ENCODE results near the gene PLPPR5. TPM values are rescaled to one million over a fixed set of nuclear protein-coding genes. Genes with fewer than 3 reads are reported as not detected.

Gene PLPPR5
- total and polyA plus RNA-seq, 2 of the 8 experiments (the other 6 are each of a cell fraction or from before 2014, with no cell fraction given): 1.9 to 5.6 TPM

DNA sequence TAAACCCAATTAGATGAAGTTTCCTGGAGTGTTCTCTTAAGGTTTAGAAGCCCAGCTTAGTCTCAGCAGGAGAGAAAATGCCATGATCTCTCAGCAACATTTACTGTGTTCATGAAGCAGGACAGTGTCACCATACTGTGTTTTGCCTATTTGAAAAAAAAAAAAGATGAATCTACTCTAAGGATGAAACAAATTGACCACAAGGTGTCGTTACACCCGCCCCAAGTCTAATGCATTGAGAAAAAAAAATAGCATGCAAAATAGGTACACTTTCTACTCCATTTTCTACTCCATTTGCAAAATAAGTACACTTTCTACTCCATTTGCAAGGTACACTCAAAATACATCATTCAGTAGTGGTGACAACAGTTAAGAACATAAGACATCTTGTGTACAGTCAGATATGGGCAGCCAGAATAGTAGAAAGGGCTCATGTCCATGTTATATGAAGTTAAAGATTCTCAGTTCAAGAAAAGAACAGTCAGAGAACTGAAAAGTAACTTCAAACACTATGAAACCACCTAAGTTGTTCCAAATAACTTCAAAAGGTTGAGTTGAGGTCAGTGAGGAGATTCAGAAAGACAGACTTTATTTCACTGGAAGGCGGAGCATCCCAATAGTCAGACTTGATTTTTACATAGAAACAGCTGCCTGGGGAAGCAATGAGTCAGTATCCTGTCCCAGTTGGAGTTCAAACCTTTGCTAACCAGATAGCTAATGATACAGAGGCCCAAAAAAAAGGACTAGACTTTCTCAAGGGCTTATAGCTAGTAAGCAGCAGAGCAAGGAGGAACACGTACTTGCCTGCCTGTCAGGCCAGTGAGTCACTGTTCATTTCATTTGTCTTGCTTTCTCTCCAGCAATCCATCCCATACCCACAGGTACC is 13.3 kb downstream of the PLPPR5 start (continued):
- TF ChIP-seq, protein P1, sequence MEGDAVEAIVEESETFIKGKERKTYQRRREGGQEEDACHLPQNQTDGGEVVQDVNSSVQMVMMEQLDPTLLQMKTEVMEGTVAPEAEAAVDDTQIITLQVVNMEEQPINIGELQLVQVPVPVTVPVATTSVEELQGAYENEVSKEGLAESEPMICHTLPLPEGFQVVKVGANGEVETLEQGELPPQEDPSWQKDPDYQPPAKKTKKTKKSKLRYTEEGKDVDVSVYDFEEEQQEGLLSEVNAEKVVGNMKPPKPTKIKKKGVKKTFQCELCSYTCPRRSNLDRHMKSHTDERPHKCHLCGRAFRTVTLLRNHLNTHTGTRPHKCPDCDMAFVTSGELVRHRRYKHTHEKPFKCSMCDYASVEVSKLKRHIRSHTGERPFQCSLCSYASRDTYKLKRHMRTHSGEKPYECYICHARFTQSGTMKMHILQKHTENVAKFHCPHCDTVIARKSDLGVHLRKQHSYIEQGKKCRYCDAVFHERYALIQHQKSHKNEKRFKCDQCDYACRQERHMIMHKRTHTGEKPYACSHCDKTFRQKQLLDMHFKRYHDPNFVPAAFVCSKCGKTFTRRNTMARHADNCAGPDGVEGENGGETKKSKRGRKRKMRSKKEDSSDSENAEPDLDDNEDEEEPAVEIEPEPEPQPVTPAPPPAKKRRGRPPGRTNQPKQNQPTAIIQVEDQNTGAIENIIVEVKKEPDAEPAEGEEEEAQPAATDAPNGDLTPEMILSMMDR (IDR thresholded peaks at IDR 0.05; ENCODE audit: control extremely low read depth in 1 of 3, insufficient read depth in 1 of 3, low read depth in 1 of 3, low read length in 3 of 3): peak in 1 of 3 experiments; percentile 47; a peak in 2 of 4 replicates
- TF ChIP-seq TBP (IDR thresholded peaks at IDR 0.05; ENCODE audit: low read depth, low read length) (no peak), RFX5 (IDR thresholded peaks at IDR 0.05; ENCODE audit: borderline replicate concordance, low read depth, low read length) (no peak), JUN (IDR thresholded peaks at IDR 0.05; ENCODE audit: low read depth, low read length) (no peak), KDM5A (IDR thresholded peaks at IDR 0.05; ENCODE audit: low read length) (no peak), RAD21 (IDR thresholded peaks at IDR 0.05 in 1 of 2, conservative IDR thresholded peaks at IDR 0.05 in 1 of 2; ENCODE audit: low read depth in 2 of 2, low read length in 2 of 2) (peak; percentile 30 to 37)
- TF ChIP-seq, protein P2, sequence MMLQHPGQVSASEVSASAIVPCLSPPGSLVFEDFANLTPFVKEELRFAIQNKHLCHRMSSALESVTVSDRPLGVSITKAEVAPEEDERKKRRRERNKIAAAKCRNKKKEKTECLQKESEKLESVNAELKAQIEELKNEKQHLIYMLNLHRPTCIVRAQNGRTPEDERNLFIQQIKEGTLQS (IDR thresholded peaks at IDR 0.05; ENCODE audit: insufficient read depth, low read depth, low read length): no peak
